ENCODE results near the gene G2E3.
"Not testable (repeated sequence)": the region's sequence is repeated elsewhere in the genome, so short reads cannot be mapped to it uniquely, and the experiment has no call there.

G2E3 gene

DNA sequence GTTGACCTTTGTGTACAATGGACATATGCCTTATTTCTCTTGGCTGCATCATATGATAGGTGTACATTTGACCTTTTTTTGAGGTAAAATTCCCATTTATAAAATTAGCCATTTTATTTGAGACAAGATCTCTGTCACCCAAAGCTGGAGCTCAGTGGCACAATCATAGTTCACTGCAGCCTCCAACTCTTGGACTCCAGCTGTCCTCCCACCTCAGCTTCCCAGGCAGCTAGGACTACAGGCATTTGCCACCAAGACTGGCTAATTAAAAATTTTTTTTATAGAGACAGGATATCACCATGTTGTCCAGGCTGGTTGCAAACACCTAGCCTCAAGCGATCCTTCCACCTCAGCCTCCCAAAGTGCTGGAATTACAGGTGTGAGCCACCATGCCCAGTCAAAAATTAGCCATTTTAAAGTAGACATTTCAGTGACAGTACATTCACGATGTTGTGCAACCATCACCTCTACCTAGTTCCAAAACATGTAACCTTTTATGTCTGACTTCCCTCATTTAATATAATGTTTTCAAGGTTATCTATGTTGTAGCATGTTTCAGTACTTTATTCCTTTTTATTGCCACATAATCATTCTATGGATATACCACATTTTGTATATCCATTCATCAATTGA lies 5.4 kb downstream of the G2E3 start:
- no peak for DNase-seq

DNA sequence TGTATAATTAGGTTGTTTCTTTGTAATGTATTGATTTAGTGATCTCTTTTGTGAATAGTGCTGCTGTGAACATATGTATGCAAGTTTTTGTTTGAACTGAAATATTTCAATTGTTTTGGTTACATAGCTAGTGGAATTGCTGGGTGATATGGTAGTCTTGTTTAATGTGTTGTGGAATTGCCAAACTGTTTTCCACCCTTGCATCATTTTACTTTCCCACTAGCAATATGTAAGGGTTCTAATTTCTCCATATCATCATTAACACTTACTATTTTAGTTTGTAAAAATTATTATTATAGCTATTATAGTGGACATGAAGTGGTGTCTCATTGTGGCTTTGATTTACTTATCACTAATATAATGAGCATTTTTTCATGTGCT lies 5.9 kb downstream of the G2E3 start:
- DNase-seq, result no peak

DNA sequence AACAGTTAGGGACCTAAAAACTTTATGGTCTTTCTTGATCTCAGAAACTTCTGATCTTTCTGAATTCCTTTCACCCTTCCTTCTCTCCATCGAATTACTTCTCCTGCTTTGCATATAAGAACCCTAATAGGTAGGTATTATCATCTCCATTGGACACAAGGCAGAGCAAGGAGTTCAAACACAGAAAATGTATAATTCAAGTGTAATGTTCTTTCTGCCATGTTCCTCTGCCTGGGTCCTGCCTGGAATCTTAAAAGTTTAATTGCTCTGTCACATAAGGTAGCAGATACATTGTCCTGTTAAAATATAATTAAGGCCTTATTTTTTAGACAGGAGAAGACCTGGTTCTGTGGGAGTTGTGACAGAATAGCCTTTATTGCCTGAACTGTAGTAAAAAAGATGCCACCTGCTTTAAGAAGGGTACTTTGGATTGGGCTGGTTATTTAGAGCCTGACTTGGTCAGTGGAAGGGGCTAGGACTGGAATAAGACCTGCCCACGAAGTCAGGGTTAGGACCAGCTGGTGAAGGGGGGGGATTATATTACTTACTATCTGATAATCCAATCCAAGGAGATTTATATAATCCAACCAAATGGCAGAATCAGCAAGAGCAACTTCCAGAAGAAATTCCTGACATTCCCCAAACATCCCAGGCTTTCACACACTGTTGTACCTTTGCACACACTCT lies 10.4 kb downstream of the G2E3 start:
- no peak for DNase-seq

GRCh38 chr14:30569903-30570226 lies 10.9 kb downstream of the G2E3 start:
- no peak for DNase-seq

DNA sequence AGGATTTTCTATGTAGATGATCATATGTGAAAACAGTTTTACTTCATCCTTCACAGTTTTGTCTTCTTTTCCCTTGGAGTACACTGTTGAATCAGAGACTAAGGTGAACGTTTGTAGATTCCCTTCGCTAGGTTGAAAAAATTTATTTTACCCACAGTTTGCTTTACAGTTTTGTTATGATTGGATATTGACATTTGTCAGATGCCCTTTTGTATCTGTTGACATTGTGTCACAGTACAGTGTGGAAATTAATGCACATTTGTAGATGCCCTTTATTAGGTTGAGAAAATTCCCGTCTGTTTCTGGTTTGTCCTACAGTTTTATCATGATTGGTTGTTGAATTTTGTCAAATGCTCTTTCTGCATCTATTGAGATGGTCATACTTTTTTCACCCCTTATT lies 13.3 kb downstream of the G2E3 start:
- no peak for DNase-seq

DNA sequence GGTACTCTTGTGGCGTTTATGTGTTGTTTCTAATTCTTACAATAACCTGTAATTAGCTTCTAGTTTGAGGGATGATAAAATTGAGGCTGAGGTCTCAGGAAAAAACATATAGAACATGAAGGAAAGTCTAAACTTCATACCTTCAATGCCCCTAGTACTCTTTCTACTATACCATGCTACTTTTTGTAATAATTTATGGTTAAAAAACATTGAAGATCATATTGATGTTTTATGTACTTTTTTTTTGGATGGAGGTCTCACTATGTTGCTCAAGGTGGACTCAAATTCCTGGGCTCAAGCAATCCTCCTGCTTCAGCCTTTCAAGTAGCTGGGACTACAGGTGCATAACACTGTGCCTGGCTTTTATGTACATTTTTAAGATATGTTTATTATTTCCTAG lies 13.8 kb downstream of the G2E3 start:
- no peak for DNase-seq

DNA sequence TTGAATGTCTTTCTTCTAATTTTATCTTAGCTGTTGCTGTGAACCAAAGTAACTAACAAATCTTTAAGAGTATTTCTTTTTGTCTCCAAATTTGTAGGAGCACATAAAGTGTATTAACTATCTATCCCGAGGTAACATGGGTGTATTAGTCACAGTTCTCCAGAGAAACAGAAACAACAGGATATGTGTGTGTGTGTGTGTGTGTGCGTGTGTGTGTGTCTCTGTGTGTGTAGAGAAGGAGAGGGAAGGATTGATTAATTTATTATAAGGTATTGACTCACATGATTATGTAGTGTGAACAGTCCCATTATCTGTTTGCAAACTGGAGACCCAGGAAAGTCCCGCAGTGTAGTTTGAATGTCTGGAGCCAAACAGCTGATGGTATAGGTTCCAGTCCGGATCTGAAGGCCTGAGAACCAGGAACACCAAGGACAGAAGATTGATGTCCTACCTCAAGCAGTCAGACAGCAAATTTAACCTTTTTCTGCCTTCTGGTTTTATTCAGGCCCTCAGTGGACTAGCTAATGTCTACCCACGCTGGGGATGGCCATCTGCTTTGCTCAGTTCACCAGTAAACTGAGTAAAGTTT lies 14.4 kb downstream of the G2E3 start:
- DNase-seq, result no peak

DNA sequence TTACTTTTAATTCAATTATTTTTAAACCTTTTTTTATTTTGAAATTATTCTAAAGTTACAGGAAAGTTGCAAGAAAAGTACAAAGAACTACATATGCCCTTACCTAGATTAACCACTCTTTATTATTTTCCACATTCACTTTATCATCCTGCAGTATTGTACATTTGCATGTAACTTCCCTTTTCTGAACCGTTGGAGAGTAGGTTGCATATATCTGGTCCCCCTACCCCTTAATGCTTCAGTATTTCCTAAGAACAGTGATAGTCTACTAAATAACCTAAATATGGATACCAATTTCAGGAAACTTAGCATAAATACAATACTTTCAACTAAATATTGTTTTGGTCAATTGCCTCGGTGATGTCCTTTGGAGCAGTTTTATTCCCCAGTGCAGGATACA lies 15.0 kb downstream of the G2E3 start:
- DNase-seq, result no peak

DNA sequence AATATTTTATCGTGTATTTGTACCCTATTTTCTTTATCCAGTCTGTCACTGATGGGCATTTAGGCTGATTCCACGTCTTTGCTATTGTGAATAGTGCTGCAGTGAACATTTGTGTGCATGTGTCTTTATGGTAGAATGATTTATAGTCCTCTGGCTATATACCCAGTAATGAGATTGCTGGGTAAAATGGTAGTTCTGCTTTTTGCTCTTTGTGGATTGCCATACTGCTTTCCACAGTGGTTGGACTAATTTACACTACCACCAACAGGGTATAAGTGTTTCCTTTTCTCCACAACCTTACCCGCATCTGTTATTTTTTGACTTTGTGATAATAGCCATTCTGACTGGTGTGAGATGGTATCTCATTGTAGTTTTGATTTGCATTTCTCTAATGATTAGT lies 15.8 kb downstream of the G2E3 start:
- DNase-seq, result not testable (repeated sequence)

GRCh38 chr14:30576333-30576732 lies 17.4 kb downstream of the G2E3 start:
- not testable (repeated sequence) for DNase-seq

GRCh38 chr14:30580616-30581282 lies 21.8 kb downstream of the G2E3 start:
- no peak for DNase-seq

DNA sequence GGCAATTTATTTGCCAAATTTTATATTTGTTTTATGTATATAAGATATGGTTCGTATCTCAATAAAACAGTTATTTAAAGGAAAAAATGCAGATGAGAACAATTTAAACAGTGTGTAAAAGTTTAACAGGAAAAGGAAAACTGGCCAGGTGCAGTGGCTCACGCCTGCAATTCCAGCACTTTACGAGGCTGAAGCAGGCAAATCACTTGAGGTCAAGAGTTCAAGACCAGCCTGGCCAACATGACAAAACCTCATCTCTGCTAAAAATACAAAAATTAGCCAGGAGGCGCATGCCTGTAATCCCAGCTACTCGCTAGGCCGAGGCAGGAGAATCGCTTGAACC lies 22.3 kb downstream of the G2E3 start:
- no peak for DNase-seq

- DNase-seq, result no peak
Observed at GRCh38 chr14:30582376-30582775, 23.4 kb downstream of the G2E3 start.

GRCh38 chr14:30584058-30584630 lies 25.2 kb downstream of the G2E3 start:
- no peak for DNase-seq

- DNase-seq, result no peak
Observed at GRCh38 chr14:30585204-30585603, 26.2 kb downstream of the G2E3 start.

GRCh38 chr14:30587141-30587540 lies 28.2 kb downstream of the G2E3 start:
- DNase-seq, result no peak

DNA sequence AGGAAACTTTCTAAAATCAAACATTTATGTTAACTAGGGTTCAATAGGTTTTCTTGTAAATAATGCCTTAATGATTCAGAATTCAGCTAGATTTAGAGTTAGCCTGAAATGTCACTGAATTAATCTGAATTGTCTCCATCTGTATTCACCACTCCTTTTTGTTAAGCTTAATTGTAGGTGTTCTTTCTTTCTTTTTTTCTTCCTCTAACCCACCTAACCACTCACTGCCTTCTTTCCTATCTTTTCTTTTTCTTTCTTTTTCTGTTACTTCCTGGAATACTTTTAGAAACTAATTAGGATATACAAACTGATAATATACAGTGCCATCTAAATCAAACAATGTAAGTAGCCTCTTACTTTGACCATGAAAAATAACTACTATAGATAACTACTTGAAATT lies 29.9 kb downstream of the G2E3 start:
- no peak for DNase-seq

DNA sequence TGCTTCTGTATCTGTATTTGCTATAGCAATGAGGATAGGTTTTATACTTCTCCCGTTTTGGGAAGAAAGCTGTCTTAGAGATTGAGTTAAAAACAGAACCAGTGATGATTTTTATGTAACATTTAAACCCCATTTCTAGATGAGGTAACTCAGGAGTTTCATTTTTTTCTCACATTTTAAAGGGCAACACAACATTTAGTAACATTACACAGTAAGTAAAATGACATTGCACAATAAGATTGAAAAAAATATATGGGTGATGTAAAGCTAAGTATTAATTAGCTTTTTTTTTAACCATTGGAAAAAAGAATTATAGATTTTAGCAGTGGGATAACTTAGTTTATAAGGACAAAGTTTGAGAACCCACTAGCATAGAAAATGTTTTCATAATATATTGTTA lies 38.0 kb downstream of the G2E3 start:
- DNase-seq, result no peak

- peak in 1 of 2 experiments; percentile 2 for DNase-seq
Observed at GRCh38 chr14:30597504-30597903, 38.5 kb downstream of the G2E3 start.

DNA sequence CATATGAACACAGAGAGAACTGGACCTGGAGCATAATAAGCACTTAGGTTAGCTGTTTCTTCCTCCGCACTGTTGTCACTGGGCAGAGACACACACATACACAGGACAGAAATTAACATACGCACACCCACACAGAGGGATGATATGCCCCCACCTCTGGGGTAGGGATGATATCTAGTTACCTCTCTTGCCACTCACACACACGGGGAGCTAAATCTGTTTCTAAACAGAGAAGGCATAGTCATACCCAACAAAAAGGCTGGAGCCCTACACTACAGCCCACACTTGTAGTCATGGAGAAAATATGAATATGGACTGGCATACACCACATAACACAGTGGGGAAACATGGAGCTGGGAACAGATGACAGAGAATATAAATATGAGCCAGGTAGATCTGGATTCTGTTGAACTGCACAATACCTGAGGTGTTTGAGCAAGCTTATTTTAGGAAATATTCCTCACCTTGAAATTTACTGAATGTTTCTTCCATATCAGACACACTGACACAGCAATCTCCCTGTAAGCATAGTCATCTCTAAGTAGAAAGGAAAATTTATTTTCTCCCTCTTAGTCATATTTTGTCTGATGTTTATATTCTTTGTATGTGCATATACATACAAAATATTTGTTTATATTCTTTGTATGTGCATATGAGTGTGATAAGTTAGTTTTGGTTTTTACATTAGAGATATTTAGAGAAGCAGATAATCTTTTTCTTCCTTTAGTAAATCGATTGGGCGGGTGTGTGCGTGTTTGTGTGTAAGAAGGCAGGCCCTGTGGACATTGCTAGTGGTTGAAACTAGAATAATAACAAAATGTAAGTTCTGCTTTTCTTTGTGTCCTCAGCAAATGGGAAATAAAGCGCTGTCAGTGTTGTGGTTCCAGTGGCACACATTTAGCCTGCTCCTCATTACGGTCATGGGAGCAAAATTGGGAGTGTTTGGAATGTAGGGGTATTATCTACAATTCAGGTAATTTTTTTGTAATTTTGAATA lies 42.3 kb downstream of the G2E3 start:
- no peak for DNase-seq

- DNase-seq, result no peak
Observed at GRCh38 chr14:30603402-30603801, 44.4 kb downstream of the G2E3 start.

GRCh38 chr14:30604696-30605095 lies 45.7 kb downstream of the G2E3 start:
- not testable (repeated sequence) for DNase-seq

Data from SHP77 (cell line).